ENCODE measurements around the gene SERTM2. TPM values are rescaled to one million over a fixed set of nuclear protein-coding genes. Genes with fewer than 3 reads are reported as not detected.
"Not testable (repeated sequence)": the region's sequence is repeated elsewhere in the genome, so short reads cannot be mapped to it uniquely, and the experiment has no call there.

SERTM2 gene
- total and polyA plus RNA-seq, 2 of the 8 experiments (the other 6 are each of a cell fraction or from before 2014, with no cell fraction given), result 0.45 to 0.58 TPM

DNA sequence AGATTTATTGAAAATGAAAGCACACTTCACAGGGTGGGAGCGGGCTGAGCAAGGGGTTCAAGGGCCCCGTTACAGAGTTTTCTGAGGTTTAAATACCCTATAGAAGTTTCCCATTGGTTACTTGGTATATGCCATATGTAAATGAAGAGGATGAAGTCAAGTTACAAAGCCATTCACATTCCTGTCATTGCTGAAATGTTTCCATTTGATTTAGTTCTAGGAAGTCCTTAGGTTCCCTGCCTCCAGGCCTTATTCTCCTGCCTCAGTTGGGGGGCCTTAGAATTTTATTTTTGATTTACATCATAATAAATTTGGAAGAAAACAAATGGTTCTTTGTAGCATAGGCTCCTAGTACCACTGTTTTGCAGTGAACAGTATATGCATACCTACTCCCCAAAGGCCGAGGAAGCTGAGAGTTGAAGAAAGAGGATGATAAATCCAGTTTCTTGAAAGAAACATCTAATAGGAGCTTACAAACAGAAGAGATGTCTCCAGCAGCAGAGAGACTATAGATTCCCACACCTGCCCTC lies 31.8 kb downstream of the SERTM2 start (continued):
- peak; percentile 95 for TF ChIP-seq TEAD4 (IDR thresholded peaks at IDR 0.05; ENCODE audit: low read depth, low read length)
- TF ChIP-seq POU5F1 (IDR thresholded peaks at IDR 0.05; ENCODE audit: low read depth, low read length), result no peak
- TF ChIP-seq TAF1 (IDR thresholded peaks at IDR 0.05; ENCODE audit: low read depth, low read length), result no peak
- TF ChIP-seq TBP (IDR thresholded peaks at IDR 0.05; ENCODE audit: low read depth, low read length), result peak; percentile 72
- no peak for TF ChIP-seq RAD21 (IDR thresholded peaks at IDR 0.05 in 1 of 2, conservative IDR thresholded peaks at IDR 0.05 in 1 of 2; ENCODE audit: low read depth in 2 of 2, low read length in 2 of 2)
- TF ChIP-seq, protein P1, sequence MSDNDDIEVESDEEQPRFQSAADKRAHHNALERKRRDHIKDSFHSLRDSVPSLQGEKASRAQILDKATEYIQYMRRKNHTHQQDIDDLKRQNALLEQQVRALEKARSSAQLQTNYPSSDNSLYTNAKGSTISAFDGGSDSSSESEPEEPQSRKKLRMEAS (IDR thresholded peaks at IDR 0.05), result no peak
- TF ChIP-seq POLR2A (IDR thresholded peaks at IDR 0.05; ENCODE audit: control extremely low read depth in 1 of 2, low read depth in 2 of 2, low read length in 2 of 2), result 0 out of 3 replicates have a peak, but pooled peaks of 1 of the 2 experiments have one; percentile 34

DNA sequence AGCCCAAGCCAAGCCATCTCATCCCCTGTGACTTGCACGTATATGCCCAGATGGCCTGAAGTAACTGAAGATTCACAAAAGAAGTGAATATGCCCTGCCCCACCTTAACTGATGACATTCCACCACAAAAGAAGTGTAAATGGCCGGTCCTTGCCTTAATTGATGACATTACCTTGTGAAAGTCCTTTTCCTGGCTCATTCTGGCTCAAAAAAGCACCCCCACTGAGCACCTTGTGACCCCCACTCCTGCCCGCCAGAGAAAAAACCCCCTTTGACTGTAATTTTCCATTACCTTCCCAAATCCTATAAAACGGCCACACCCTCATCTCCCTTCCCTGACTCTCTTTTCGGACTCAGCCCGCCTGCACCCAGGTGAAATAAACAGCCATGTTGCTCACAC lies 37.8 kb downstream of the SERTM2 start:
- H3K4me3 ChIP-seq (ENCODE audit: extremely low read depth in 1 of 4, insufficient read depth in 2 of 4, low read depth in 3 of 4, low read length in 4 of 4); DNase-seq (ENCODE audit: low read depth in 1 of 2, low spot score in 2 of 2); H2BK15ac ChIP-seq (ENCODE audit: low read length); H2BK12ac ChIP-seq (ENCODE audit: low read depth, low read length); H3K4me2 ChIP-seq (ENCODE audit: insufficient read depth in 1 of 2, low read depth in 2 of 2, low read length in 2 of 2); H2BK120ac ChIP-seq (replicated peaks; ENCODE audit: low read depth, low read length); H3K4me1 ChIP-seq (replicated peaks in 1 of 4; ENCODE audit: control insufficient read depth in 3 of 4, insufficient read depth in 4 of 4, low read length in 3 of 4); H3K27me3 ChIP-seq (replicated peaks in 1 of 4; ENCODE audit: control insufficient read depth in 3 of 4, extremely low read depth in 1 of 4, insufficient read depth in 3 of 4, low read length in 3 of 4); H3K56ac ChIP-seq (replicated peaks; ENCODE audit: insufficient read length, low read depth, low read length); H2BK20ac ChIP-seq (ENCODE audit: low read length); FAIRE-seq; H2AK5ac ChIP-seq (ENCODE audit: low read depth, low read length); H2AFZ ChIP-seq (ENCODE audit: low read length); H3K23me2 ChIP-seq (ENCODE audit: low read depth, low read length); H3K79me1 ChIP-seq (ENCODE audit: low read depth, low read length); H3K23ac ChIP-seq (ENCODE audit: insufficient read length); CTCF ChIA-PET (ENCODE audit: partially characterized antibody); POLR2A ChIA-PET (ENCODE audit: partially characterized antibody); H4K91ac ChIP-seq (replicated peaks; ENCODE audit: insufficient read length, low read length); H3K36me3 ChIP-seq (ENCODE audit: control insufficient read depth in 2 of 4, insufficient read depth in 4 of 4, low read length in 3 of 4); H3K79me2 ChIP-seq (ENCODE audit: control insufficient read depth in 1 of 2, insufficient read depth in 2 of 2, low read length in 2 of 2); H4K5ac ChIP-seq (ENCODE audit: insufficient read length, low read depth, low read length); H3K14ac ChIP-seq (ENCODE audit: insufficient read length); H3K4ac ChIP-seq (replicated peaks; ENCODE audit: insufficient read length, low read depth, low read length); H3K9ac ChIP-seq (replicated peaks in 1 of 4; ENCODE audit: extremely low read depth in 1 of 4, low read depth in 3 of 4, low read length in 3 of 4); H4K20me1 ChIP-seq (replicated peaks in 1 of 2; ENCODE audit: control insufficient read depth in 1 of 2, insufficient read depth in 2 of 2, low read length in 2 of 2); H3K27ac ChIP-seq (ENCODE audit: low read depth, low read length); H3K9me3 ChIP-seq (ENCODE audit: insufficient read depth in 2 of 2, low read depth in 1 of 2, low read length in 1 of 2); H4K8ac ChIP-seq (ENCODE audit: extremely low read depth, insufficient read depth, low read length): not testable (repeated sequence)
- H2BK5ac ChIP-seq (ENCODE audit: low read depth, low read length), result peak overlapping the region; percentile 81; the same call in 1 of the 2 replicates
- 32% methylated on average over 6 of the region's 6 CpGs; no CpG with 5 or more reads in 1 of the 2 experiments for WGBS, 2 experiments (ENCODE audit: extremely low coverage in 1 of 2, insufficient coverage in 1 of 2, insufficient read length in 1 of 2, insufficient replicate concordance in 2 of 2, low coverage in 1 of 2, low lambda C conversion rate in 2 of 2, missing lambda C conversion rate in 1 of 2)
- H3K18ac ChIP-seq (ENCODE audit: extremely low read depth, low read length), result peak overlapping the region; percentile 95; the same call in 1 of the 2 replicates
